Measurements from ENCODE around the gene TBCA.

The TBCA gene

DNA sequence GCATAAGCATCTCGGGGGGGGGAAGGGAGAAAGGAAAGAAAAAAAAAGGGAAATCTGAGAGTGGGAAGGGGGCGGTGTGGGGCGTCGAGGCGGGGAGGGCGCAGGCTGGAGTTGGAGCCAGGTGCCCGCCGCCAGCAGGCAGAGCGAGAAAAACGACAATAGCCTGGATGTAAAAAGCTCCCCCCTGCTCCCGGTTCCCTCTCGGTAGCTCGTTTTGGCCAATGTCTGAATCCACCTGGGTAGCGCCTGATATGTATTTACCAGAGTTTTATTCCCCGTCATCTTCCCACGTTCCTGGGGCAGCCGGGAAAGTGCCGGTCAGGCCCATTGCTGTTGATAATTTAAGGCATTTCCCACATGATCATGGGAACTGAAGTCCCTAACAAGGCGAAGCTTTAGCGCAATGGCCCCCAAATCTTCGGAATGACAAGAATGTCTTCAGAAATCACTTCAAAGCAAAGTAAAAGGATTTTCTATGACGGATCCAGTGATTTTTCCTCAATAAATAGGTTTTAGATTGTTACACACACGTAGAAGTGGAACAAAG is 134.7 kb downstream of the TBCA start:
- no peak for DNase-seq

All from 8988T (cell line).